Measurements from ENCODE around the gene NFIB.

- TF ChIP-seq RXRA (IDR thresholded peaks at IDR 0.05; ENCODE audit: insufficient read depth, low read depth, low read length), result no peak
- TF ChIP-seq USF2 (IDR thresholded peaks at IDR 0.05; ENCODE audit: low read length), result no peak
- no peak for TF ChIP-seq RBBP5 (IDR thresholded peaks at IDR 0.05; ENCODE audit: borderline replicate concordance, low read depth, low read length)
- no peak for TF ChIP-seq CTCF (IDR thresholded peaks at IDR 0.05; ENCODE audit: control extremely low read depth in 1 of 3, insufficient read depth in 1 of 3, low read depth in 1 of 3, low read length in 3 of 3)
- no peak for TF ChIP-seq EZH2 (IDR thresholded peaks at IDR 0.05; ENCODE audit: low read depth, low read length, severe bottlenecking)
- no peak for TF ChIP-seq ZNF274 (IDR thresholded peaks at IDR 0.05; ENCODE audit: borderline replicate concordance, extremely low read depth, low read length)
- TF ChIP-seq E2F6 (IDR thresholded peaks at IDR 0.05), result no peak
- no peak for TF ChIP-seq YY1 (IDR thresholded peaks at IDR 0.05; ENCODE audit: low read depth, low read length)
- no peak for TF ChIP-seq TAF1 (IDR thresholded peaks at IDR 0.05; ENCODE audit: low read depth, low read length)
- no peak for TF ChIP-seq EP300 (IDR thresholded peaks at IDR 0.05; ENCODE audit: borderline replicate concordance in 1 of 2, low read depth in 2 of 2, low read length in 2 of 2)
- TF ChIP-seq SP4 (IDR thresholded peaks at IDR 0.05; ENCODE audit: low read length), result no peak
- no peak for TF ChIP-seq POLR2A (IDR thresholded peaks at IDR 0.05; ENCODE audit: control extremely low read depth in 1 of 2, low read depth in 2 of 2, low read length in 2 of 2)
- no peak for TF ChIP-seq FOSL1 (IDR thresholded peaks at IDR 0.05; ENCODE audit: insufficient read depth, low read depth, low read length)
These were observed 121.4 kb downstream of the NFIB start for GRCh38 chr9:14192556-14192955.
